Tibial artery (tissue), 4 donors: ENCODE results near the gene STK32C.

Experiments used
- DNase-seq, 2 donors: peaks; one replicate each; pipeline ENCODE4 v3.0.0-alpha.2; 2019
- H3K27ac ChIP-seq, 2 donors: fragments of 200-600 bp; sonication (generic) in 1 of 2; 1 replicate in 1 of 2; 2 replicates in 1 of 2; pipeline ENCODE4 v1.5.1; 2018 to 2019; ENCODE audit warnings: mild to moderate bottlenecking in 1 of 2
- H3K27me3 ChIP-seq, 2 donors: fragments of 200-600 bp; sonication (generic) in 1 of 2; one replicate each; pipeline versions ENCODE4 v1.5.1 to v1.6.0; 2016 to 2019
- H3K36me3 ChIP-seq, 3 donors: fragments of 200-600 bp; sonication (generic) in 2 of 3; one replicate each; pipeline ENCODE4 v1.5.1; 2016 to 2019; ENCODE audit warnings: mild to moderate bottlenecking in 2 of 3
- H3K4me1 ChIP-seq, 4 donors: fragments of 200-600 bp; sonication (generic) in 2 of 4; 1 replicate in 3 of 4; 2 replicates in 1 of 4; pipeline ENCODE4 v1.5.1; 2016 to 2019
- H3K4me3 ChIP-seq, 2 donors: fragments of 200-600 bp; sonication (generic) in 1 of 2; 1 replicate in 1 of 2; 2 replicates in 1 of 2; pipeline ENCODE4 v1.5.1; 2018 to 2019; ENCODE audit warnings: mild to moderate bottlenecking in 2 of 2
- H3K9me3 ChIP-seq, 3 donors: fragments of 200-600 bp; sonication (generic) in 1 of 3; one replicate each; pipeline ENCODE4 v1.5.1; 2016 to 2019
- CTCF ChIP-seq, 2 experiments: fragments of 200-600 bp in 1 of 2; fragments of 450-650 bp in 1 of 2; IDR thresholded peaks; one replicate each; pipeline ENCODE4 v1.5.1; 2017 to 2019; ENCODE audit warnings: antibody characterized with exemption in 2 of 2, mild to moderate bottlenecking in 1 of 2, moderate library complexity in 1 of 2
- intact Hi-C: fragments of 100-400 bp; cut with DNase I; formaldehyde crosslinking; loops from one replicate; pipeline ENCODE4 v1.15.0; 2023; ENCODE audit warnings: low total_unique reads

The STK32C gene

GRCh38 chr10:132196178-132197113, 111.3 kb downstream of the STK32C start:
- H3K9me3 ChIP-seq, result no peaks in the 10 kb centered on the region
- TF ChIP-seq CTCF (IDR thresholded peaks at IDR 0.05), result no peak
- no peak overlapping the region for H3K27ac ChIP-seq
- no peak overlapping the region for H3K4me3 ChIP-seq
- H3K4me1 ChIP-seq, result no peaks in the 10 kb centered on the region
- no peak for DNase-seq
- intact Hi-C loops, result no loop called here
- no peaks in the 10 kb centered on the region for H3K36me3 ChIP-seq
- peaks cover 0 to 35% of the 10 kb centered on the region in 2 donors for H3K27me3 ChIP-seq

GRCh38 chr10:132195366-132196075, 112.2 kb downstream of the STK32C start:
- no peak overlapping the region for H3K27ac ChIP-seq
- no peak for DNase-seq
- H3K36me3 ChIP-seq, result no peaks in the 10 kb centered on the region
- intact Hi-C loops, result no loop called here
- no peak overlapping the region for H3K4me3 ChIP-seq
- no peak for TF ChIP-seq CTCF (IDR thresholded peaks at IDR 0.05)
- no peaks in the 10 kb centered on the region for H3K4me1 ChIP-seq
- H3K27me3 ChIP-seq, result peaks cover 0 to 35% of the 10 kb centered on the region in 2 donors
- H3K9me3 ChIP-seq, result no peaks in the 10 kb centered on the region

- no peaks in the 10 kb centered on the region for H3K4me1 ChIP-seq
- no peak for DNase-seq
- no peaks in the 10 kb centered on the region for H3K9me3 ChIP-seq
- intact Hi-C loops, result no loop called here
- no peak overlapping the region for H3K27ac ChIP-seq
- H3K36me3 ChIP-seq, result no peaks in the 10 kb centered on the region
- peaks cover 0 to 42% of the 10 kb centered on the region in 2 donors for H3K27me3 ChIP-seq
- TF ChIP-seq CTCF (IDR thresholded peaks at IDR 0.05), result no peak
- H3K4me3 ChIP-seq, result no peak overlapping the region
These were observed 113.0 kb downstream of the STK32C start for GRCh38 chr10:132194726-132195125.

- Histone ChIP-seq H3K4me3 (no peak overlapping the region), H3K36me3 (no peaks in the 10 kb centered on the region), H3K27ac (no peak overlapping the region), H3K27me3 (peaks cover 0 to 48% of the 10 kb centered on the region in 2 donors), H3K9me3 (no peaks in the 10 kb centered on the region), H3K4me1 (no peaks in the 10 kb centered on the region)
- intact Hi-C loops, result no loop called here
- DNase-seq, result peak in 1 of 2 donors; percentile 60
- no peak for TF ChIP-seq CTCF (IDR thresholded peaks at IDR 0.05)
These were observed 113.7 kb downstream of the STK32C start for GRCh38 chr10:132193907-132194552.

- no peak for DNase-seq
These were observed 114.6 kb downstream of the STK32C start for GRCh38 chr10:132192991-132193665.

More at GRCh38 chr10:132192991-132193665, 114.6 kb downstream of the STK32C start:
- no peak overlapping the region for H3K27ac ChIP-seq
- no peak overlapping the region for H3K4me3 ChIP-seq
- peaks cover 0 to 2% (median 0%) of the 10 kb centered on the region in 4 donors for H3K4me1 ChIP-seq
- no peaks in the 10 kb centered on the region for H3K36me3 ChIP-seq
- TF ChIP-seq CTCF (IDR thresholded peaks at IDR 0.05), result no peak
- H3K27me3 ChIP-seq, result peaks cover 0 to 49% of the 10 kb centered on the region in 2 donors
- H3K9me3 ChIP-seq, result no peaks in the 10 kb centered on the region
- intact Hi-C loops, result no loop called here
